Measurements from ENCODE around the gene XPO4.
A peak's percentile ranks its signal among the peaks of the same experiment; 100 is the strongest.
"Not testable (repeated sequence)": the region's sequence is repeated elsewhere in the genome, so short reads cannot be mapped to it uniquely, and the experiment has no call there.

XPO4 gene

GRCh38 chr13:20902438-20903163 is at the start of gene XPO4:
Gene XPO4, minus strand, starts transcription at chr13:20902746. Its CDS starts 8 bp downstream, at chr13:20902738.
- peak; percentile 88 for DNase-seq (ENCODE audit: low spot score)

GRCh38 chr13:20948001-20948400 is 45.5 kb upstream of the XPO4 start:
- DNase-seq (ENCODE audit: low spot score), result not testable (repeated sequence)

- DNase-seq (ENCODE audit: low spot score), result no peak
These were observed 43.4 kb upstream of the XPO4 start for GRCh38 chr13:20945952-20946383.

- DNase-seq (ENCODE audit: low spot score), result no peak
These were observed 40.5 kb upstream of the XPO4 start for GRCh38 chr13:20942938-20943559.

GRCh38 chr13:20940511-20940910 is 38.0 kb upstream of the XPO4 start:
- DNase-seq (ENCODE audit: low spot score), result not testable (repeated sequence)

GRCh38 chr13:20940083-20940482 is 37.5 kb upstream of the XPO4 start:
- DNase-seq (ENCODE audit: low spot score), result no peak

GRCh38 chr13:20939662-20940061 is 37.1 kb upstream of the XPO4 start:
- no peak for DNase-seq (ENCODE audit: low spot score)

- no peak for DNase-seq (ENCODE audit: low spot score)
These were observed 35.8 kb upstream of the XPO4 start for GRCh38 chr13:20938302-20938701.

GRCh38 chr13:20927596-20928257 is 25.2 kb upstream of the XPO4 start:
- no peak for DNase-seq (ENCODE audit: low spot score)

GRCh38 chr13:20925395-20925790 is 22.8 kb upstream of the XPO4 start:
- not testable (repeated sequence) for DNase-seq (ENCODE audit: low spot score)

GRCh38 chr13:20924758-20925394 is 22.3 kb upstream of the XPO4 start:
- DNase-seq (ENCODE audit: low spot score), result peak; percentile 91

GRCh38 chr13:20923272-20923671 is 20.7 kb upstream of the XPO4 start:
- DNase-seq (ENCODE audit: low spot score), result no peak

GRCh38 chr13:20921572-20921971 is 19.0 kb upstream of the XPO4 start:
- DNase-seq (ENCODE audit: low spot score), result no peak

GRCh38 chr13:20915676-20916075 is 13.1 kb upstream of the XPO4 start:
- DNase-seq (ENCODE audit: low spot score), result not testable (repeated sequence)

- no peak for DNase-seq (ENCODE audit: low spot score)
These were observed 8.5 kb upstream of the XPO4 start for GRCh38 chr13:20911037-20911436.

GRCh38 chr13:20908714-20909497 is 6.4 kb upstream of the XPO4 start:
- DNase-seq (ENCODE audit: low spot score), result no peak

- DNase-seq (ENCODE audit: low spot score), result no peak
These were observed 2.4 kb upstream of the XPO4 start for GRCh38 chr13:20904908-20905307.

GRCh38 chr13:20903164-20903475 is 574 bp upstream of the XPO4 start:
- no peak for DNase-seq (ENCODE audit: low spot score)

- DNase-seq (ENCODE audit: low spot score), result peak; percentile 74
These were observed 693 bp downstream of the XPO4 start for GRCh38 chr13:20901668-20902437.

GRCh38 chr13:20894245-20894644 is 8.3 kb downstream of the XPO4 start:
- no peak for DNase-seq (ENCODE audit: low spot score)

GRCh38 chr13:20891768-20892167 is 10.8 kb downstream of the XPO4 start:
- no peak for DNase-seq (ENCODE audit: low spot score)
